Colonic mucosa (tissue), 4 donors: ENCODE results near the gene PRSS37. TPM values are rescaled to one million over a fixed set of nuclear protein-coding genes. Genes with fewer than 3 reads are reported as not detected.

Source experiments
- DNase-seq: peaks from one replicate; pipeline ENCODE4 v3.0.0-alpha.2; 2020
- H3K27ac ChIP-seq: fragments of 200-600 bp; one replicate; pipeline ENCODE4 v1.8.0; 2021
- H3K27me3 ChIP-seq: fragments of 200-600 bp; one replicate; pipeline ENCODE4 v1.8.0; 2021
- H3K36me3 ChIP-seq: fragments of 200-600 bp; one replicate; pipeline ENCODE4 v1.8.0; 2021
- H3K4me1 ChIP-seq: fragments of 200-600 bp; one replicate; pipeline ENCODE4 v1.8.0; 2021; ENCODE audit warnings: mild to moderate bottlenecking
- H3K4me3 ChIP-seq: fragments of 200-600 bp; one replicate; pipeline ENCODE4 v1.8.0; 2021
- H3K9ac ChIP-seq, 2 donors: one replicate each; pipeline ENCODE4 v1.7.0; 2013; ENCODE audit warnings: control low read depth in 2 of 2, low read depth in 2 of 2, low read length in 2 of 2
- H3K9me3 ChIP-seq: fragments of 200-600 bp; one replicate; pipeline ENCODE4 v1.8.0; 2021
- intact Hi-C: fragments of 100-400 bp; cut with DNase I; formaldehyde crosslinking; loops from one replicate; pipeline ENCODE4 v1.14.1; 2022
- total RNA-seq, 2 donors: library from RNA; stranded (reverse); fragmentation: NEBNext Ultra II Directional in 1 of 2; extraction: Animal tissue kit (Norgen Biotek cat#: 25700) in 1 of 2; gene quantifications; one replicate each; pipeline ENCODE4 v1.2.1, GENCODE V29; 2021
- TF ChIP-seq, protein P1 (sequence below): fragments of 200-600 bp; IDR thresholded peaks from one replicate; pipeline ENCODE4 v1.8.0; 2022; ENCODE audit warnings: antibody characterized with exemption, mild to moderate bottlenecking
- donor health status: healthy.
- donor health status: DM: no; HTN: no; CAD: no.
- donor health status: DM: no; HTN: no; CAD: no.

Gene PRSS37
- total RNA-seq, 2 donors from 2014 or later, result not detected

DNA sequence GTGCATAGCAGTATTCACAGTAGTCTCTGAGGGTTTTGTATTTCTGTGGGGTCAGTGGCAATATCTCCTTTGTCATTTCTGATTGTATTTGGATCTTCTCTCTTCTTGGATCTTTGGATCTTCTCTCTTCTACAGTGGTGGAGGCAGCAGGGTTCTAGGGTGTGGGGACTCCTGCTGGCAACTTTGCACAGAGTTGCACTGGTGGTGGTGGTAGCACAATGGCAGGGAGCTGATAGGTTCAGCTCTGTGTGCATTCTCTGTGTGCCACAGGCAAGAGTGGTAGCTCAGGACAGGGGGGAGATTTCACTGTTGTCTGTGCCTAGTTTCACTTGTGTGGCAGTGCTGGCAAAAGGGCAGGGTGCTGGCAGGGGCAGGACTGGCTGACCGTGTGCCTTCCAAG, 35.1 kb upstream of the PRSS37 start:
- intact Hi-C loops, result no loop called here
- TF ChIP-seq, protein P1, sequence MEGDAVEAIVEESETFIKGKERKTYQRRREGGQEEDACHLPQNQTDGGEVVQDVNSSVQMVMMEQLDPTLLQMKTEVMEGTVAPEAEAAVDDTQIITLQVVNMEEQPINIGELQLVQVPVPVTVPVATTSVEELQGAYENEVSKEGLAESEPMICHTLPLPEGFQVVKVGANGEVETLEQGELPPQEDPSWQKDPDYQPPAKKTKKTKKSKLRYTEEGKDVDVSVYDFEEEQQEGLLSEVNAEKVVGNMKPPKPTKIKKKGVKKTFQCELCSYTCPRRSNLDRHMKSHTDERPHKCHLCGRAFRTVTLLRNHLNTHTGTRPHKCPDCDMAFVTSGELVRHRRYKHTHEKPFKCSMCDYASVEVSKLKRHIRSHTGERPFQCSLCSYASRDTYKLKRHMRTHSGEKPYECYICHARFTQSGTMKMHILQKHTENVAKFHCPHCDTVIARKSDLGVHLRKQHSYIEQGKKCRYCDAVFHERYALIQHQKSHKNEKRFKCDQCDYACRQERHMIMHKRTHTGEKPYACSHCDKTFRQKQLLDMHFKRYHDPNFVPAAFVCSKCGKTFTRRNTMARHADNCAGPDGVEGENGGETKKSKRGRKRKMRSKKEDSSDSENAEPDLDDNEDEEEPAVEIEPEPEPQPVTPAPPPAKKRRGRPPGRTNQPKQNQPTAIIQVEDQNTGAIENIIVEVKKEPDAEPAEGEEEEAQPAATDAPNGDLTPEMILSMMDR, result no peak
- Histone ChIP-seq H3K9me3 (no peaks in the 10 kb centered on the region), H3K4me3 (no peak overlapping the region), H3K36me3 (no peaks in the 10 kb centered on the region), H3K27me3 (no peaks in the 10 kb centered on the region), H3K9ac (no peak overlapping the region), H3K4me1 (no peaks in the 10 kb centered on the region), H3K27ac (no peak overlapping the region)
- DNase-seq, result no peak

DNA sequence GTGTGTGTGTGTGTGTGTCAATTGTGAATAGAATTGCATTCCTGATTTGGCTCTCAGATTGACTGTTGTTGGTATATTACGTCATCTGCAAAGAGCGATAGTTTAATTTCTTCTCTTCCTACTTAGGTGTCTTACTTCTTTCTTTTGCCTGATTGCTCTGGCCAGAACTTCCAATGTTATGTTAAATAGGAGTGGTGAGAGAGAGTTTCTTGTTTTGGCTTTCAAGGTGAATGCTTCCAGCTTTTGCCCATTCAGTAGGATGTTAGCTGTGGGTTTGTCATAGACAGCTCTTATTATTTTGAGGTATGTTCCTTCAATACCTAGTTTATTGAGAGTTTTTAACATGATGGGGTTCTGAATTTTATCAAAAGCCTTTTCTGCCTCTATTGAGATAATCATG, 34.2 kb upstream of the PRSS37 start:
- H3K27me3 ChIP-seq, result no peaks in the 10 kb centered on the region
- H3K36me3 ChIP-seq, result no peaks in the 10 kb centered on the region
- TF ChIP-seq, protein P1, result no peak
- H3K27ac ChIP-seq, result no peak overlapping the region
- intact Hi-C loops, result no loop called here
- H3K4me1 ChIP-seq, result no peaks in the 10 kb centered on the region
- DNase-seq, result no peak
- H3K9ac ChIP-seq, result no peak overlapping the region
- no peaks in the 10 kb centered on the region for H3K9me3 ChIP-seq
- H3K4me3 ChIP-seq, result no peak overlapping the region

DNA sequence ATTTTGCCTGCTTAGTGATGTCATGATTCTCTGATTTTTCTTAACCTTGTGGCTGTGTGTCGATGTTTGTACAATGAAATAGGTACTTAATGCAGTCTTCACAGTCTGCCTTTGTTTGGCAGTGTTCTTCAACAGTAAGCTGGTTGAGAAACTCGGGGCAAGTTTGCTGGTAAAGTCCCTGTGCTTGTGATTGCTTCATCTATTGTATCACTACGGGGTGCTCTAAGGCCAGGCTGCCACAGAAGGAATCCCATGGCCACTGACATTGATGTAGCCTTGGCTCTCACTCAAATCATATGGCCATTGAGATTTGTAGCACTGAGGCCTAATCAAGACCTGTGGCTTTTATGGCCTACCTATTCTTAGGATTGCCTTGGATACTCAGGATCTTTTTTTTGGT, 33.5 kb upstream of the PRSS37 start:
- Histone ChIP-seq H3K4me1 (no peaks in the 10 kb centered on the region), H3K9me3 (no peaks in the 10 kb centered on the region), H3K9ac (no peak overlapping the region), H3K36me3 (no peaks in the 10 kb centered on the region), H3K27me3 (no peaks in the 10 kb centered on the region), H3K27ac (no peak overlapping the region), H3K4me3 (no peak overlapping the region)
- intact Hi-C loops, result no loop called here
- TF ChIP-seq, protein P1, result no peak
- no peak for DNase-seq

DNA sequence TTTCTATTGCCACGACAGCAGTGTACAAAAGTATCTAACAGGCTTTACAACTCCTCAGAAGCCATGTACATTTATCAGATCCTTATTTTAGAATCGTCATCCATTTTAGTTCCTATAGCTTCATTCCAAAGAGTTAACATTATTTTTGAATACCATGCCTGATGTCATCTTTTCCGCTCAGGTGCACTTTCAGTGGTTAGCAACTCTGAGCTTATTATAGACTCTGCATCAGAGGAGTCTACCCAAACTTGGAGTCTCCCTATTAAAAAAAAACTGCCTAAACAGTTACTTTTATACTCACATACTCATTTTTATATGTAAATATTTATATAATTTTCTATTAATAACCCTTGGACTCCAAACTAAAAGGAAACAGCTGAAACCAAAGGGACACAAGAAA, 31.6 kb upstream of the PRSS37 start:
- Histone ChIP-seq H3K9me3 (no peaks in the 10 kb centered on the region), H3K36me3 (no peaks in the 10 kb centered on the region), H3K4me1 (no peaks in the 10 kb centered on the region), H3K9ac (no peak overlapping the region), H3K27ac (no peak overlapping the region), H3K4me3 (no peak overlapping the region), H3K27me3 (no peaks in the 10 kb centered on the region)
- intact Hi-C loops, result no loop called here
- no peak for DNase-seq
- TF ChIP-seq, protein P1, result no peak

DNA sequence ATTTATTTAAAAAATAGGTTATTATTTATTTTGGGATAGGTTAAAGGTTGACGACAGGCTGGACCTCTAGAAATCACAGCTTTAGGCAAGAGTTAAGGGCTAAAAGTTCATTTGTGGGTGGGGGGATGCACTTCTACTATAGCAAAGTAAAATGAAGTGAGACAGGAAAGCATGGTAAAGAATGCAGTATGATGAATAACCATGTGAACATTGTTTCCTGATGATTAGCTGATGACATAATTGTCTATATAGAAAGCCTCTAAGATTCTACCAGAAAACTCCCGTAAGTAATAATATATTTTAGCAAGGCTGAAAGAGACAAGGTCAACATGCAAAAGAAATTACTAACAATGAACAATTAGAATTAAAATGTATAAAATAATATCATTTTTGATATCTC, 25.7 kb upstream of the PRSS37 start:
- TF ChIP-seq, protein P1, result no peak
- no peaks in the 10 kb centered on the region for H3K27me3 ChIP-seq
- intact Hi-C loops, result no loop called here
- no peak overlapping the region for H3K27ac ChIP-seq
- no peaks in the 10 kb centered on the region for H3K36me3 ChIP-seq
- H3K4me1 ChIP-seq, result no peaks in the 10 kb centered on the region
- H3K4me3 ChIP-seq, result no peak overlapping the region
- H3K9me3 ChIP-seq, result no peaks in the 10 kb centered on the region
- H3K9ac ChIP-seq, result no peak overlapping the region
- DNase-seq, result no peak
